Measurements from ENCODE around the gene ESR2.

The ESR2 gene

DNA sequence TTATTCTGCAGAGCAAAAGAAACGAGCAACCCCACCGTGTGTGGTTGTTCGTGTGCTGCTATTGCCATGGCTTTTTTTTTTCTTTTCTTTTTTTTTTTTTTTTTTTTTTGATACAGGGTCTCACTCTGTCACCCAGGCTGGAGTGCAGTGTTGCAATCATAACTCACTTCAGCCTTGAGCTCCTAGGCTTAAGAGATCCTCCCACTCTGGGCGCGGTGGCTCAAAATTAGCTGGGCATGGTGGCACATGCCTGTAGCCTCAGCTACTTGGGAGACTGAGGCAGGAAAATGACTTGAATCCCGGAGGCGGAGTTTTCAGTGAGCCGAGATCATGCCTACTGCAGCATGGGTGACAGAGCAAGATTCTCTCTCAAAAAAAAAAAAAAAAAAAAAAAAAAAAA, 144.2 kb downstream of the ESR2 start:
- H3K4ac ChIP-seq (ENCODE audit: low read depth, low read length), result no peak overlapping the region
- H2BK15ac ChIP-seq (replicated peaks; ENCODE audit: low read depth), result no peak overlapping the region
- no peaks in the 10 kb centered on the region for H3K4me1 ChIP-seq (ENCODE audit: control insufficient read depth, low read depth, low read length)
- no peak overlapping the region for H3K18ac ChIP-seq (ENCODE audit: low read length)
- no peaks in the 10 kb centered on the region for H3K27me3 ChIP-seq (ENCODE audit: insufficient read depth, low read length, poor library complexity)
- no peak overlapping the region for H2AK5ac ChIP-seq (ENCODE audit: low read length)
- no peak overlapping the region for H3K23ac ChIP-seq (ENCODE audit: low read length)
- H2BK120ac ChIP-seq (ENCODE audit: low read depth, low read length), result no peak overlapping the region
- no peaks in the 10 kb centered on the region for H3K79me2 ChIP-seq (ENCODE audit: control insufficient read depth, insufficient read depth, low read length)
- H3K27ac ChIP-seq (ENCODE audit: low read depth, low read length), result no peak overlapping the region
- H3K56ac ChIP-seq (ENCODE audit: low read length), result no peak overlapping the region
- H3K4me3 ChIP-seq (ENCODE audit: low read length), result no peak overlapping the region
- no peak overlapping the region for H4K5ac ChIP-seq (ENCODE audit: low read length)
- DNase-seq, result no peak
- no peak overlapping the region for H2BK5ac ChIP-seq (ENCODE audit: low read length)
- H4K8ac ChIP-seq (ENCODE audit: low read depth, low read length), result no peak overlapping the region
- WGBS (ENCODE audit: extremely low coverage, insufficient coverage, low lambda C conversion rate), result no CpG with 5 or more reads among the region's 8 CpGs
- no peak overlapping the region for H3K9ac ChIP-seq (ENCODE audit: low read length)
- H3K4me2 ChIP-seq (ENCODE audit: low read length), result no peak overlapping the region
- H3K36me3 ChIP-seq (ENCODE audit: control insufficient read depth, insufficient read depth, low read length), result no peaks in the 10 kb centered on the region
- no peaks in the 10 kb centered on the region for H3K79me1 ChIP-seq (ENCODE audit: low read length)

DNA sequence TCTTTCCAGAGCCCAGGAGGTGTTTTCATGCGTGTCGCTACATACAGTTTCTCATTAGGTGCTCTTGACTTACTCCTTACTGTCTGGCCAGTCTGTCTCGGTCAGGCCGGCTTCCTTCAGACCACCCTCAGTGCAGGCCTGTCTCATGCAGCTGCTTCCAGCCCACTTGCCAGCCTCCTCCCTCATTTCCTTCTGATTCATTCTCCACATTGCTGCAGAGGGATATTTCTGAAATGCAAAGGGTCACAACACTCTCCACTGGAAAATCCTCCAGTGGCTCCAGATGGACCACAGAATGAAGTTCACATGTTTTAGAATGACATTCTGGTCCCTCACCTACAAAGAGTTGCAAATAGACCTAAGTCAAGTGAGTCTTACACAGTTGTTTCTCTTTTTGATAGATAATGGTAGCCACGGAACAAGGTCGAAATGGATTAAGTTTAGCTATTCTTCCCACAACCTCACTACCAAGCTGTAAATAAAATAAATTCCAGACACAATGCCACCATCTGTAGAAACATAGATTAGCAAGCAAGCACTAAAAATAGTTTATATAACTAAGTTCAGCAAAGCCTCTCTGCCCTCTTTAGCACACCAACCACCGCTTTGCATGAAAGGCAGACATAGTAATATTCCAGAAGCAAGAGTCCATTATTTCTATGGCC, 146.9 kb downstream of the ESR2 start:
- Histone ChIP-seq H3K56ac (ENCODE audit: low read length) (no peak overlapping the region), H3K18ac (ENCODE audit: low read length) (no peak overlapping the region), H2BK5ac (ENCODE audit: low read length) (no peak overlapping the region), H2BK15ac (replicated peaks; ENCODE audit: low read depth) (no peak overlapping the region), H3K27ac (ENCODE audit: low read depth, low read length) (no peak overlapping the region), H3K23ac (ENCODE audit: low read length) (no peak overlapping the region), H3K4ac (ENCODE audit: low read depth, low read length) (no peak overlapping the region), H3K36me3 (ENCODE audit: control insufficient read depth, insufficient read depth, low read length) (no peaks in the 10 kb centered on the region), H3K79me1 (ENCODE audit: low read length) (no peaks in the 10 kb centered on the region), H3K79me2 (ENCODE audit: control insufficient read depth, insufficient read depth, low read length) (no peaks in the 10 kb centered on the region), H4K8ac (ENCODE audit: low read depth, low read length) (no peak overlapping the region), H2AK5ac (ENCODE audit: low read length) (no peak overlapping the region), H3K27me3 (ENCODE audit: insufficient read depth, low read length, poor library complexity) (no peaks in the 10 kb centered on the region), H3K4me2 (ENCODE audit: low read length) (no peak overlapping the region), H2BK120ac (ENCODE audit: low read depth, low read length) (no peak overlapping the region), H3K4me3 (ENCODE audit: low read length) (no peak overlapping the region), H4K5ac (ENCODE audit: low read length) (no peak overlapping the region), H3K9ac (ENCODE audit: low read length) (no peak overlapping the region), H3K4me1 (ENCODE audit: control insufficient read depth, low read depth, low read length) (no peaks in the 10 kb centered on the region)
- WGBS (ENCODE audit: extremely low coverage, insufficient coverage, low lambda C conversion rate), result no CpG with 5 or more reads among the region's 7 CpGs
- no peak for DNase-seq

- H3K56ac ChIP-seq (ENCODE audit: low read length), result no peak overlapping the region
- H3K4me1 ChIP-seq (ENCODE audit: control insufficient read depth, low read depth, low read length), result no peaks in the 10 kb centered on the region
- H3K27me3 ChIP-seq (ENCODE audit: insufficient read depth, low read length, poor library complexity), result no peaks in the 10 kb centered on the region
- H3K18ac ChIP-seq (ENCODE audit: low read length), result no peak overlapping the region
- no peak overlapping the region for H3K4ac ChIP-seq (ENCODE audit: low read depth, low read length)
- H3K36me3 ChIP-seq (ENCODE audit: control insufficient read depth, insufficient read depth, low read length), result no peaks in the 10 kb centered on the region
- no peak overlapping the region for H4K8ac ChIP-seq (ENCODE audit: low read depth, low read length)
- H2BK15ac ChIP-seq (replicated peaks; ENCODE audit: low read depth), result no peak overlapping the region
- no peak overlapping the region for H2AK5ac ChIP-seq (ENCODE audit: low read length)
- no peak overlapping the region for H3K23ac ChIP-seq (ENCODE audit: low read length)
- H3K79me1 ChIP-seq (ENCODE audit: low read length), result no peaks in the 10 kb centered on the region
- H3K79me2 ChIP-seq (ENCODE audit: control insufficient read depth, insufficient read depth, low read length), result no peaks in the 10 kb centered on the region
- DNase-seq, result peak; percentile 32
- no peak overlapping the region for H3K4me2 ChIP-seq (ENCODE audit: low read length)
- WGBS (ENCODE audit: extremely low coverage, insufficient coverage, low lambda C conversion rate), result no CpG with 5 or more reads among the region's 9 CpGs
- no peak overlapping the region for H2BK5ac ChIP-seq (ENCODE audit: low read length)
- no peak overlapping the region for H4K5ac ChIP-seq (ENCODE audit: low read length)
- no peak overlapping the region for H3K4me3 ChIP-seq (ENCODE audit: low read length)
- no peak overlapping the region for H2BK120ac ChIP-seq (ENCODE audit: low read depth, low read length)
- H3K27ac ChIP-seq (ENCODE audit: low read depth, low read length), result no peak overlapping the region
- no peak overlapping the region for H3K9ac ChIP-seq (ENCODE audit: low read length)
Measured at GRCh38 chr14:64137657-64138290, 156.4 kb downstream of the ESR2 start.

DNA sequence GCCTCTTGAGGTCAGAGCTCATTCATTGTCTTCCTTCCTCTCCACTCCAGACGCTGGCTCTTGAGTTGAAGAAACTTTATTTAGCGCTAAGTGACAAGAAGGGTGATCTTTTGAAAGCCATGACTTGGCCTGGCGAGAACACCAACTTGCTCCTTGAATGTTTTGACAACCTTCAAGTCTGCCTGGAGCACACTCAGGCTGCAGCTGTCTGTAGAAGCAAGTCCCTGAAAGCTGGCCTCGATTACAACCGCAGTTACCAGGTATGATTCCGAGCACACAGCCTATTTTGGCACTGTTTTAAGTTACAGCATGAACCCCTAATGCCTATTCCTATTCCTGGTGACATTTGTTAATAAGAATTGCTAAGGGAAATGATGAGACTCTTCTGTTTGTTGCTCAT, 167.6 kb downstream of the ESR2 start:
- no peak overlapping the region for H3K56ac ChIP-seq (ENCODE audit: low read length)
- H3K9ac ChIP-seq (ENCODE audit: low read length), result no peak overlapping the region
- H2AK5ac ChIP-seq (ENCODE audit: low read length), result no peak overlapping the region
- no peak overlapping the region for H3K4ac ChIP-seq (ENCODE audit: low read depth, low read length)
- H3K4me2 ChIP-seq (ENCODE audit: low read length), result no peak overlapping the region
- no peak overlapping the region for H3K4me3 ChIP-seq (ENCODE audit: low read length)
- H3K79me1 ChIP-seq (ENCODE audit: low read length), result no peaks in the 10 kb centered on the region
- H2BK15ac ChIP-seq (replicated peaks; ENCODE audit: low read depth), result no peak overlapping the region
- no peak overlapping the region for H3K18ac ChIP-seq (ENCODE audit: low read length)
- no peak overlapping the region for H2BK5ac ChIP-seq (ENCODE audit: low read length)
- H3K79me2 ChIP-seq (ENCODE audit: control insufficient read depth, insufficient read depth, low read length), result no peaks in the 10 kb centered on the region
- H3K27ac ChIP-seq (ENCODE audit: low read depth, low read length), result no peak overlapping the region
- H3K4me1 ChIP-seq (ENCODE audit: control insufficient read depth, low read depth, low read length), result no peaks in the 10 kb centered on the region
- no CpG with 5 or more reads among the region's 6 CpGs for WGBS (ENCODE audit: extremely low coverage, insufficient coverage, low lambda C conversion rate)
- no peak for DNase-seq
- no peak overlapping the region for H4K5ac ChIP-seq (ENCODE audit: low read length)
- no peaks in the 10 kb centered on the region for H3K27me3 ChIP-seq (ENCODE audit: insufficient read depth, low read length, poor library complexity)
- no peak overlapping the region for H3K23ac ChIP-seq (ENCODE audit: low read length)
- no peaks in the 10 kb centered on the region for H3K36me3 ChIP-seq (ENCODE audit: control insufficient read depth, insufficient read depth, low read length)
- no peak overlapping the region for H2BK120ac ChIP-seq (ENCODE audit: low read depth, low read length)
- H4K8ac ChIP-seq (ENCODE audit: low read depth, low read length), result no peak overlapping the region

DNA sequence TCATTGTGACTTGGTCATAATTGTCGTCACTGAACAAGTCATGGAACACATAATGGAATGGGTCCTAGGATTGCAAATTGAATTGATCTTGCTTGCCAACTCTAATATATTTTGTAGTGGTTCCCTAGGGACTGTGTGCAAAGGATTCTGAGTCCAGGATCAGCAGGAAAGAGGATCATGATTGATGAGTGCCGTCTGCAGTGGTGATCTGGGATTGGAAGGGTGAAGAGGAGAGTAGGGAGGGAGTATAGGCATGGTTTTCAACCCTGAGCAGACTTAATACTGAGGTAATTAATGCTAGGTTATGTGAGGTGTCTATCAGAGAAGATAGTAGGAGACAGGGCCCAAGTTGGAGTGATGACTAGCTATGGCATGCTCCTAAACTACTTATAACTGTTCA, 168.9 kb downstream of the ESR2 start:
- no CpG with 5 or more reads among the region's 2 CpGs for WGBS (ENCODE audit: extremely low coverage, insufficient coverage, low lambda C conversion rate)
- H3K4me3 ChIP-seq (ENCODE audit: low read length), result no peak overlapping the region

More for the DNA sequence above, 168.9 kb downstream of the ESR2 start:
- H3K56ac ChIP-seq (ENCODE audit: low read length), result no peak overlapping the region
- no peak overlapping the region for H4K5ac ChIP-seq (ENCODE audit: low read length)
- H3K9ac ChIP-seq (ENCODE audit: low read length), result no peak overlapping the region
- H3K27ac ChIP-seq (ENCODE audit: low read depth, low read length), result no peak overlapping the region
- H2BK120ac ChIP-seq (ENCODE audit: low read depth, low read length), result no peak overlapping the region
- H4K8ac ChIP-seq (ENCODE audit: low read depth, low read length), result peak overlapping the region; percentile 5
- H3K4me1 ChIP-seq (ENCODE audit: control insufficient read depth, low read depth, low read length), result no peaks in the 10 kb centered on the region
- no peak overlapping the region for H2BK5ac ChIP-seq (ENCODE audit: low read length)
- H3K36me3 ChIP-seq (ENCODE audit: control insufficient read depth, insufficient read depth, low read length), result no peaks in the 10 kb centered on the region
- H2BK15ac ChIP-seq (replicated peaks; ENCODE audit: low read depth), result no peak overlapping the region
- H2AK5ac ChIP-seq (ENCODE audit: low read length), result no peak overlapping the region
- H3K4me2 ChIP-seq (ENCODE audit: low read length), result no peak overlapping the region
- no peaks in the 10 kb centered on the region for H3K27me3 ChIP-seq (ENCODE audit: insufficient read depth, low read length, poor library complexity)
- DNase-seq, result no peak
- no peak overlapping the region for H3K4ac ChIP-seq (ENCODE audit: low read depth, low read length)
- no peak overlapping the region for H3K18ac ChIP-seq (ENCODE audit: low read length)
- H3K23ac ChIP-seq (ENCODE audit: low read length), result no peak overlapping the region
- H3K79me2 ChIP-seq (ENCODE audit: control insufficient read depth, insufficient read depth, low read length), result no peaks in the 10 kb centered on the region
- H3K79me1 ChIP-seq (ENCODE audit: low read length), result no peaks in the 10 kb centered on the region

Data from mesendoderm (in vitro differentiated cells).